Neural cell (in vitro differentiated cells): ENCODE results near the gene FGD4. TPM values are rescaled to one million over a fixed set of nuclear protein-coding genes. Genes with fewer than 3 reads are reported as not detected.

Experiments used
- H2AFZ ChIP-seq: fragments of 200-600, 300-800 bp; sonication (generic), shearing (Covaris generic); 2 replicates; pipeline ENCODE4 v1.6.0; 2014; ENCODE audit warnings: low read depth, mild to moderate bottlenecking, antibody characterized with exemption, low read length, moderate library complexity
- H3F3A ChIP-seq: fragments of 200-600 bp; shearing (Covaris generic); 2 replicates; pipeline ENCODE4 v1.6.1; 2016; ENCODE audit warnings: mild to moderate bottlenecking, moderate library complexity, mixed read lengths, antibody characterized with exemption, low read length; ENCODE audit not compliant: insufficient read depth, poor library complexity, severe bottlenecking
- H3K27ac ChIP-seq: fragments of 200-600, 300-800 bp; sonication (generic), shearing (Covaris generic); 2 replicates; pipeline ENCODE4 v1.5.1; 2014; ENCODE audit warnings: mild to moderate bottlenecking, low read length, moderate library complexity
- H3K27me3 ChIP-seq: fragments of 300-800, 200-600 bp; sonication (generic), shearing (Covaris generic); 2 replicates; pipeline ENCODE4 v1.6.0; 2014; ENCODE audit warnings: mild to moderate bottlenecking, low read depth, low read length, moderate library complexity; ENCODE audit not compliant: insufficient read depth
- H3K36me3 ChIP-seq: fragments of 300-800, 200-600 bp; sonication (generic), shearing (Covaris generic); 2 replicates; pipeline ENCODE4 v1.5.1; 2014; ENCODE audit warnings: mild to moderate bottlenecking, antibody characterized with exemption, low read length, moderate library complexity; ENCODE audit not compliant: insufficient read depth
- H3K4me2 ChIP-seq: fragments of 300-800, 200-600 bp; sonication (generic), shearing (Covaris generic); 2 replicates; pipeline ENCODE4 v1.6.0; 2014; ENCODE audit warnings: mild to moderate bottlenecking, low read length
- H3K4me3 ChIP-seq: fragments of 300-800, 200-600 bp; sonication (generic), shearing (Covaris generic); 2 replicates; pipeline ENCODE4 v1.5.1; 2014; ENCODE audit warnings: mild to moderate bottlenecking, low read length, moderate library complexity
- H3K79me2 ChIP-seq: fragments of 200-600 bp; shearing (Covaris generic); replicated peaks from 2 replicates; pipeline ENCODE4 v1.6.0; 2014; ENCODE audit warnings: mild to moderate bottlenecking, low read length, moderate library complexity; ENCODE audit not compliant: insufficient read depth
- H3K9ac ChIP-seq: fragments of 300-800, 200-600 bp; sonication (generic), shearing (Covaris generic); 2 replicates; pipeline ENCODE4 v1.6.1; 2016; ENCODE audit warnings: mild to moderate bottlenecking, low read length, mixed read lengths
- H3K9me2 ChIP-seq: fragments of 200-600 bp; shearing (Covaris generic); 2 replicates; pipeline ENCODE4 v1.6.1; 2016; ENCODE audit warnings: mild to moderate bottlenecking, low read length, mixed read lengths; ENCODE audit not compliant: insufficient read depth
- H3K9me3 ChIP-seq: fragments of 200-600, 300-800 bp; sonication (generic), shearing (Covaris generic); 2 replicates; pipeline ENCODE4 v1.6.1; 2016; ENCODE audit warnings: mild to moderate bottlenecking, mixed run types, low read length, moderate library complexity, mixed read lengths
- H4K20me1 ChIP-seq: fragments of 200-600 bp; shearing (Covaris generic); 2 replicates; pipeline ENCODE4 v1.6.1; 2016; ENCODE audit warnings: mild to moderate bottlenecking, mixed run types; ENCODE audit not compliant: insufficient read depth
- EP300 ChIP-seq: fragments of 450-650 bp; conservative IDR thresholded peaks from 2 replicates; pipeline ENCODE4 v1.6.1; 2014; ENCODE audit warnings: antibody characterized with exemption, mild to moderate bottlenecking, moderate library complexity; ENCODE audit not compliant: poor library complexity, severe bottlenecking
- EZH2 ChIP-seq: fragments of 200-600, 300-800 bp; shearing (Covaris generic), sonication (generic); IDR thresholded peaks from 2 replicates; pipeline ENCODE4 v1.6.1; 2014; ENCODE audit warnings: antibody characterized with exemption, low read length, borderline replicate concordance, mild to moderate bottlenecking; ENCODE audit not compliant: insufficient read depth, poor library complexity, severe bottlenecking
- MXI1 ChIP-seq: fragments of 450-650 bp; conservative IDR thresholded peaks from 2 replicates; pipeline ENCODE4 v1.6.1; 2014; ENCODE audit warnings: antibody characterized with exemption, mild to moderate bottlenecking; ENCODE audit not compliant: poor library complexity, severe bottlenecking
- POLR2AphosphoS5 ChIP-seq: IDR thresholded peaks from 2 replicates; pipeline ENCODE4 v1.6.1; 2012
- RAD21 ChIP-seq: fragments of 450-650 bp; conservative IDR thresholded peaks from 2 replicates; pipeline ENCODE4 v1.6.1; 2014; ENCODE audit warnings: antibody characterized with exemption, mild to moderate bottlenecking, moderate library complexity
- SMC3 ChIP-seq: fragments of 450-650 bp; conservative IDR thresholded peaks from 2 replicates; pipeline ENCODE4 v1.6.1; 2014; ENCODE audit warnings: antibody characterized with exemption, mild to moderate bottlenecking, moderate library complexity; ENCODE audit not compliant: poor library complexity
- TAF1 ChIP-seq: IDR thresholded peaks from 2 replicates; pipeline ENCODE4 v1.6.1; 2012; ENCODE audit warnings: low read depth
- polyA plus RNA-seq: library from polyadenylated mRNA; depleted of rRNA; stranded (reverse); fragments of >200 nt; gene quantifications from 2 replicates; pipeline ENCODE4 v1.2.3, GENCODE V29; 2014
- TF ChIP-seq, protein P1 (sequence below): fragments of 450-650 bp; IDR thresholded peaks from 2 replicates; pipeline ENCODE4 v1.5.1; 2014; ENCODE audit warnings: antibody characterized with exemption, mild to moderate bottlenecking, moderate library complexity; ENCODE audit not compliant: poor library complexity, severe bottlenecking
- TF ChIP-seq, protein P2 (sequence below): IDR thresholded peaks from 2 replicates; pipeline ENCODE4 v1.6.1; 2012; ENCODE audit warnings: borderline replicate concordance

Gene FGD4
- polyA plus RNA-seq, 1 donor from 2014 or later: 24.4 TPM

DNA sequence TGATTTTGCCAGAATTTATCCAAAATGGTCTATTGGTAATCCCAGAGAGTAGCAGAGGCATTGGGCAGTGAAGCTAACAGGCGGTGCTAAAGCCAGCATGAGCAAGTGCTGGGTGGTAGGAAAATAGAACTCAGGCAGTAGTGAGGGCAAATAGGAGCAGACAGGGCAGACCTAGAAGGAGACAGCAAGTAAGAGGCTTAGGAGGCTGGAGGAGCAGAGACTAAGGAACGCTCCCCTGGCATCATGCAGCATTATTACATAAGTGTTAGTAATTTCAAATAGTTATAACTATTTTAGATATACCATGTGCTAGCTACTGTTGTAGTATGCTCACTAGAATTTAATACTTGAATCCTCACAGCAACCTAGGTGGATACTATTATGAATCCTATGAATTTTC, 151.7 kb downstream of the FGD4 start:
- no peak overlapping the region for H3K4me2 ChIP-seq
- no peak overlapping the region for H3K9ac ChIP-seq
- H3K4me3 ChIP-seq: no peak overlapping the region
- H2AFZ ChIP-seq: no peak overlapping the region
- no peaks in the 10 kb centered on the region for H3K36me3 ChIP-seq
- no peaks in the 10 kb centered on the region for H3K9me3 ChIP-seq
- H3K9me2 ChIP-seq: no peaks in the 10 kb centered on the region
- H3F3A ChIP-seq: no peaks in the 10 kb centered on the region
- no peaks in the 10 kb centered on the region for H4K20me1 ChIP-seq
- no peaks in the 10 kb centered on the region for H3K27me3 ChIP-seq
- H3K79me2 ChIP-seq: peaks cover 80% of the 10 kb centered on the region
- no peak overlapping the region for H3K27ac ChIP-seq
- TF ChIP-seq, protein P1, sequence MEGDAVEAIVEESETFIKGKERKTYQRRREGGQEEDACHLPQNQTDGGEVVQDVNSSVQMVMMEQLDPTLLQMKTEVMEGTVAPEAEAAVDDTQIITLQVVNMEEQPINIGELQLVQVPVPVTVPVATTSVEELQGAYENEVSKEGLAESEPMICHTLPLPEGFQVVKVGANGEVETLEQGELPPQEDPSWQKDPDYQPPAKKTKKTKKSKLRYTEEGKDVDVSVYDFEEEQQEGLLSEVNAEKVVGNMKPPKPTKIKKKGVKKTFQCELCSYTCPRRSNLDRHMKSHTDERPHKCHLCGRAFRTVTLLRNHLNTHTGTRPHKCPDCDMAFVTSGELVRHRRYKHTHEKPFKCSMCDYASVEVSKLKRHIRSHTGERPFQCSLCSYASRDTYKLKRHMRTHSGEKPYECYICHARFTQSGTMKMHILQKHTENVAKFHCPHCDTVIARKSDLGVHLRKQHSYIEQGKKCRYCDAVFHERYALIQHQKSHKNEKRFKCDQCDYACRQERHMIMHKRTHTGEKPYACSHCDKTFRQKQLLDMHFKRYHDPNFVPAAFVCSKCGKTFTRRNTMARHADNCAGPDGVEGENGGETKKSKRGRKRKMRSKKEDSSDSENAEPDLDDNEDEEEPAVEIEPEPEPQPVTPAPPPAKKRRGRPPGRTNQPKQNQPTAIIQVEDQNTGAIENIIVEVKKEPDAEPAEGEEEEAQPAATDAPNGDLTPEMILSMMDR: no peak
- TF ChIP-seq, protein P2, sequence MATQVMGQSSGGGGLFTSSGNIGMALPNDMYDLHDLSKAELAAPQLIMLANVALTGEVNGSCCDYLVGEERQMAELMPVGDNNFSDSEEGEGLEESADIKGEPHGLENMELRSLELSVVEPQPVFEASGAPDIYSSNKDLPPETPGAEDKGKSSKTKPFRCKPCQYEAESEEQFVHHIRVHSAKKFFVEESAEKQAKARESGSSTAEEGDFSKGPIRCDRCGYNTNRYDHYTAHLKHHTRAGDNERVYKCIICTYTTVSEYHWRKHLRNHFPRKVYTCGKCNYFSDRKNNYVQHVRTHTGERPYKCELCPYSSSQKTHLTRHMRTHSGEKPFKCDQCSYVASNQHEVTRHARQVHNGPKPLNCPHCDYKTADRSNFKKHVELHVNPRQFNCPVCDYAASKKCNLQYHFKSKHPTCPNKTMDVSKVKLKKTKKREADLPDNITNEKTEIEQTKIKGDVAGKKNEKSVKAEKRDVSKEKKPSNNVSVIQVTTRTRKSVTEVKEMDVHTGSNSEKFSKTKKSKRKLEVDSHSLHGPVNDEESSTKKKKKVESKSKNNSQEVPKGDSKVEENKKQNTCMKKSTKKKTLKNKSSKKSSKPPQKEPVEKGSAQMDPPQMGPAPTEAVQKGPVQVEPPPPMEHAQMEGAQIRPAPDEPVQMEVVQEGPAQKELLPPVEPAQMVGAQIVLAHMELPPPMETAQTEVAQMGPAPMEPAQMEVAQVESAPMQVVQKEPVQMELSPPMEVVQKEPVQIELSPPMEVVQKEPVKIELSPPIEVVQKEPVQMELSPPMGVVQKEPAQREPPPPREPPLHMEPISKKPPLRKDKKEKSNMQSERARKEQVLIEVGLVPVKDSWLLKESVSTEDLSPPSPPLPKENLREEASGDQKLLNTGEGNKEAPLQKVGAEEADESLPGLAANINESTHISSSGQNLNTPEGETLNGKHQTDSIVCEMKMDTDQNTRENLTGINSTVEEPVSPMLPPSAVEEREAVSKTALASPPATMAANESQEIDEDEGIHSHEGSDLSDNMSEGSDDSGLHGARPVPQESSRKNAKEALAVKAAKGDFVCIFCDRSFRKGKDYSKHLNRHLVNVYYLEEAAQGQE: no peak

DNA sequence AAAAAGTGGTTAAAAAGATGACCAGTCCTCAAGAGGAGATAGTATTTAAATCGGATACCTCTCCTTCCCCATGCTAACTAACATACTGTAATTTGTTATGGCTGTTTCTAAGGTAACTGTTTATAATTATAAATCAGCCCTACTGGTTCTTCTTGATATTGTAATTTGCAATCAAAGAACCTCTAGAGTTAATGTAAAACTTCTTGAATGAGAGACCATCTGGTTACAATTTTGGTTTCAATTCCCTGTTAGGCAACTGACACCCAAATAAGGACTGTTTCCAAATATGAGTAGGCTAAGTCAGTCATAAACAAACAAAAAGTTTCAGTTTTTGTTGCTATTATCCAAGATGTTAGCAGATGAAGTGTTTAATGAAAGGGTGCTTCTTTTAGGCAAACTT, 159.5 kb downstream of the FGD4 start:
- H3K9ac ChIP-seq: no peak overlapping the region
- H3K27ac ChIP-seq: no peak overlapping the region
- H3K9me2 ChIP-seq: no peaks in the 10 kb centered on the region
- H3K27me3 ChIP-seq: no peaks in the 10 kb centered on the region
- H3K79me2 ChIP-seq: peaks cover 68% of the 10 kb centered on the region
- TF ChIP-seq MXI1 (no peak), POLR2AphosphoS5 (no peak), SMC3 (no peak), EZH2 (no peak)
- H2AFZ ChIP-seq: no peak overlapping the region
- no peaks in the 10 kb centered on the region for H3K36me3 ChIP-seq
- no peaks in the 10 kb centered on the region for H3F3A ChIP-seq
- H3K9me3 ChIP-seq: no peaks in the 10 kb centered on the region
- H3K4me2 ChIP-seq: no peak overlapping the region
- no peak overlapping the region for H3K4me3 ChIP-seq
- H4K20me1 ChIP-seq: no peaks in the 10 kb centered on the region

DNA sequence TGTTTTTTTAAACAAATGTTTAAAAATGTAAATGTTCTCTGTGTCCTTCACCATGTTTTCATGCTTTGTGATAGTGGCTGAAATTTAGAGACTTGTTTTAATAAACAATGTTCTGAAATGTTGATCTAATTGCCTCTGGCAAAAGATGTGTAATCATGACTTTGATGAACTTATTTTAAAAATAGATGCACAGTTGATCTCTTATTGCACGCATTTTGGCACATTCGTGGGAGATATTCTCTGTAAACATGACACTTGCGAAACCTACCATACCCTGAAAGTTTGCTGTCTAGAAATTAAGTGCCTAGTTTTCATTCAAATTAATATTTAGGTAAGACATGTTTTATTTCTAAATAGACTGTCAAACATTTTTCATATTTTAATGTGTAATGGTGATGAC, 160.1 kb downstream of the FGD4 start:
- Histone ChIP-seq H3K27ac (no peak overlapping the region), H3K4me2 (no peak overlapping the region), H3K4me3 (no peak overlapping the region), H3K27me3 (no peaks in the 10 kb centered on the region), H2AFZ (no peak overlapping the region), H3K9me2 (no peaks in the 10 kb centered on the region), H3K9me3 (no peaks in the 10 kb centered on the region), H4K20me1 (no peaks in the 10 kb centered on the region), H3F3A (no peaks in the 10 kb centered on the region), H3K9ac (no peak overlapping the region), H3K36me3 (peaks cover 5% of the 10 kb centered on the region), H3K79me2 (peaks cover 63% of the 10 kb centered on the region)
- TF ChIP-seq SMC3 (no peak), RAD21 (no peak), MXI1 (no peak), EP300 (no peak), EZH2 (no peak), TAF1 (no peak), POLR2AphosphoS5 (no peak)
- TF ChIP-seq, protein P2: no peak
- TF ChIP-seq, protein P1: no peak
